Sigmoid colon (tissue), 4 donors: Measurements from ENCODE around the gene EEF1AKMT2.

Experiments
- CTCF ChIP-seq, 4 experiments: fragments of 450-650 bp in 3 of 4; fragments of 200-600 bp in 1 of 4; IDR thresholded peaks; one replicate each; pipeline ENCODE4 v1.5.1; 2016 to 2019; ENCODE audit warnings: antibody characterized with exemption in 4 of 4, mild to moderate bottlenecking in 3 of 4, moderate library complexity in 2 of 4
- EP300 ChIP-seq, 4 donors: sonication (generic); formaldehyde crosslinking; IDR thresholded peaks; one replicate each; pipeline ENCODE4 v1.6.1; 2017; ENCODE audit warnings: antibody characterized with exemption in 4 of 4
- POLR2A ChIP-seq, 2 donors: fragments of 450-650 bp; IDR thresholded peaks; one replicate each; pipeline ENCODE4 v1.6.1; 2016; ENCODE audit warnings: antibody characterized with exemption in 2 of 2, mild to moderate bottlenecking in 2 of 2, moderate library complexity in 2 of 2
- POLR2AphosphoS5 ChIP-seq, 4 donors: sonication (generic); formaldehyde crosslinking; IDR thresholded peaks; one replicate each; pipeline ENCODE4 v1.6.1; 2017; ENCODE audit warnings: antibody characterized with exemption in 4 of 4

GRCh38 chr10:124741281-124741921 lies 50.3 kb downstream of the EEF1AKMT2 start:
- TF ChIP-seq CTCF (IDR thresholded peaks at IDR 0.05) (peak; percentile 84 to 96 (median 90)), POLR2AphosphoS5 (IDR thresholded peaks at IDR 0.05) (peak in 2 of 4 donors; percentile 36 to 39), POLR2A (IDR thresholded peaks at IDR 0.05) (no peak), EP300 (IDR thresholded peaks at IDR 0.05) (no peak)
